Measurements from ENCODE around the gene DENND1B.

GRCh38 chr1:197798492-197798891 lies 23.2 kb upstream of the DENND1B start:
- TF ChIP-seq, protein P1, sequence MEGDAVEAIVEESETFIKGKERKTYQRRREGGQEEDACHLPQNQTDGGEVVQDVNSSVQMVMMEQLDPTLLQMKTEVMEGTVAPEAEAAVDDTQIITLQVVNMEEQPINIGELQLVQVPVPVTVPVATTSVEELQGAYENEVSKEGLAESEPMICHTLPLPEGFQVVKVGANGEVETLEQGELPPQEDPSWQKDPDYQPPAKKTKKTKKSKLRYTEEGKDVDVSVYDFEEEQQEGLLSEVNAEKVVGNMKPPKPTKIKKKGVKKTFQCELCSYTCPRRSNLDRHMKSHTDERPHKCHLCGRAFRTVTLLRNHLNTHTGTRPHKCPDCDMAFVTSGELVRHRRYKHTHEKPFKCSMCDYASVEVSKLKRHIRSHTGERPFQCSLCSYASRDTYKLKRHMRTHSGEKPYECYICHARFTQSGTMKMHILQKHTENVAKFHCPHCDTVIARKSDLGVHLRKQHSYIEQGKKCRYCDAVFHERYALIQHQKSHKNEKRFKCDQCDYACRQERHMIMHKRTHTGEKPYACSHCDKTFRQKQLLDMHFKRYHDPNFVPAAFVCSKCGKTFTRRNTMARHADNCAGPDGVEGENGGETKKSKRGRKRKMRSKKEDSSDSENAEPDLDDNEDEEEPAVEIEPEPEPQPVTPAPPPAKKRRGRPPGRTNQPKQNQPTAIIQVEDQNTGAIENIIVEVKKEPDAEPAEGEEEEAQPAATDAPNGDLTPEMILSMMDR (IDR thresholded peaks at IDR 0.05) = no peak
- TF ChIP-seq POLR2A (IDR thresholded peaks at IDR 0.05) = no peak

Measured in testis (tissue), 2 donors.